ENCODE data around the gene C3orf80. TPM values are rescaled to one million over a fixed set of nuclear protein-coding genes. Genes with fewer than 3 reads are reported as not detected.

Gene C3orf80
- 1.7 and 1.8 TPM in 2 replicates for total RNA-seq

GRCh38 chr3:160225176-160226025 is at the start of gene C3orf80:
Gene C3orf80, plus strand, starts transcription at chr3:160225422. Its CDS starts 214 bp downstream, at chr3:160225636.

Other genes starting within 250 kb of the C3orf80 start
- gene IL12A, start 236.6 kb upstream of the C3orf80 start, total RNA-seq = 1.8 and 3.7 TPM in 2 replicates
- gene IFT80, start 173.8 kb downstream of the C3orf80 start, total RNA-seq = 37.0 and 57.2 TPM in 2 replicates
- gene SMC4, start 174.2 kb downstream of the C3orf80 start, total RNA-seq = 29.3 and 49.7 TPM in 2 replicates
- gene TRIM59, start 224.4 kb downstream of the C3orf80 start, total RNA-seq = 7.9 and 18.7 TPM in 2 replicates